ENCODE measurements around the gene GCNT2.
"Not testable (repeated sequence)": the region's sequence is repeated elsewhere in the genome, so short reads cannot be mapped to it uniquely, and the experiment has no call there.

The GCNT2 gene

DNA sequence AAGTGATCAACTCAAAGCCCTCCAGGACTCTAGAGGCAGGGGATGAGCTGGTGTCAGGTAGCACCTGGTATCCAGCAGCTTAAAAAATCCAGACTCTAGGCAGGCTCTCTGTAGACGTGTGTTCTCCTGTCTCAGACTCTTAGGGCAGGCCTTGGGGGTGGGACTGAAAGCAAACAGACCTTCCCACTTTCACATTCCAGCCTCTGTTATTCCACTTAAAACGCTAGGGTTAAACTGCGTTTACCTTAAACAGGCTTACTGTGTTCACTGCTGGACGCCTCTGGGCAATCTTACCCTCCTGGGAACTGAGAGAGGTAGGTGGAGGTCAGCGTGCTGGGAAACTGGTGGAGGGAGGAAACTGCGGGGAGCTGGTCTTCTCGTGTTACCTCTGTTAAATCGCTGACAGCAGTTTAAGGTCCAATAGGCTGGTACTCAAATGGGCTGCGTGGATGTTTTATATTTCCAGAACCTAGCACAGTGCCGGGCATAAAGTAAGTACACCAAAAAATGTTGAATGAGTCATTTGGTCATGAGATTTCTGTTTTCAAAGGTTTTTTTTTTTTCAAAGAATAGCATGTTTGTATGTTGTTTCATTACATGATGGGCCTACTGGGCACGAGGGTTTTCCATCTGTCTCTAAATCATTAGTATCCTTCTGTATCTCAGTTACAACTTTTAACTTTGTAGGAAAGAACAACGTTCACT, at the start of gene GCNT2:
Gene GCNT2, plus strand, starts transcription at position 248 of the 705 bp plus-strand sequence. CDS start 7,561 bp downstream, outside the sequence.
- DNase-seq (ENCODE audit: low read depth), result peak; percentile 66

GRCh38 chr6:10472634-10473033, 48.5 kb upstream of the GCNT2 start:
- DNase-seq (ENCODE audit: low read depth), result no peak

- DNase-seq (ENCODE audit: low read depth), result peak; percentile 71
These were observed 42.7 kb upstream of the GCNT2 start for GRCh38 chr6:10478187-10479040.

GRCh38 chr6:10479939-10480700, 41.0 kb upstream of the GCNT2 start:
- DNase-seq (ENCODE audit: low read depth), result no peak

GRCh38 chr6:10481101-10481500, 40.0 kb upstream of the GCNT2 start:
- peak; percentile 43 for DNase-seq (ENCODE audit: low read depth)

DNA sequence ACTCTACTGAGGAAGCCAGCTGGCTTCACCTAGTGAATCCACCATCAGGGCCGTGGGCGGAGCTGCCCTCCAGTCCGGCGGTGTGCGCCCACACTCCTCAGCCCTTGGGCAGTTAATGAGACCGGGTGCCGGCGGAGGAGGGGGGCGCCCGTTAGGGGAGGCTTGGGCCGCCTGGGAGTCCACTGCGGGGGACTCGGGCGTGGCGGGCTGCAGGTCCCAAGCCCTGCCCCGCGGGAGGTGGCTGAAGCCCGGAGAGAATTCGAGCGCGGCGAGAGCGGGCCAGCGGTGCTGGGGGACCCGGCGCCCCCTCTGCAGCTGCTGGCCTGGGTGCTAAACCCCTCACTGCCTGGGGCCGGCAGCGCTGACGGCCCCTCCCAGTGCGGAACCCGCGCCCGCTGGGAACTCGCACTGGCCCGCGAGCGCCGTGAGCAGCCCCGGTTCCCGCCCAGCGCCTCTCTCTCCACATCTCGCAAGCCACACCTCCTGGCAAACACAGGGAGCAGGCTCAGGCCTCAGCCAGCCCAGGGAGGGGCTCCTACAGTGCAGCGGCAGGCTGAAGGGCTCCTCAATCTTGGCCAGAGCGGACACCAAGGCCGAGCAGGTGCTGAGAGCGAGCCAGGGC, 38.4 kb upstream of the GCNT2 start:
- no peak for DNase-seq (ENCODE audit: low read depth)

DNA sequence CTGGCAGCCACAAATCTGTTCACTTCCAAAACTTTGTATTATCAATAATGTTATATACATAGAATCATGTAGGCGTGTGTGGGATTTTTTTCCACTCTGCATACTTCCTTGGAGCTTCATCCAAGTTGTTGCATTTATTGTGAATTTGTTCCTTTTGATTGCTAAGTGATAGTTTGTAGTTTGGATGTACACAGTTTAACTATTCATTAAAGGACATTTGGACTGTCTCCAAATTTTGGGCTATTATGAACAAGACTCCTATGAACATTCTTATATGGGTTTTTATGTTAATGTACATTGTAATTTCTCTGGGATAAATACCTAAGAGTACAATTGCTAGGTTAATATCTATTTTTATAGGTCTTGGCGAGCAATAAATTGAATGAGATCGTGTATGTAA, 36.2 kb upstream of the GCNT2 start:
- DNase-seq (ENCODE audit: low read depth), result no peak

DNA sequence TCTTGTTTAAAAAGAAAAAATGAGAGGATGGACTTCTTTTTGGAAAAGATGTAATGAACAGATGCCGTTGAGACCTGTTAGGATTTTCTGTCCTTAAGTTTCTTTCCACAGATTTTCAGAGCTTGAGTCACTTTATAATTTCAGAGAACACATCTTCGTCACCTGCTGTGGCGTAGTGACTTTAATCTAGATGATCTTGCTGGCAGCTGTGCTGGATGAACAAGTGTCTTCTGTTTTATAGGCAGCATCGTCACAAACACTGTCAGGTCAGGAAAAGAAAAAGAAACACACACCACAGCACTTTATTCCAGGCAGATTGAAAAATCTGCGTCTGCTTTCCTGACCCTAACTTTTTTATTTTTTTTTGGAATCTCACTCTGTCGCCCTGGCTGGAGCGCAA, 35.7 kb upstream of the GCNT2 start:
- DNase-seq (ENCODE audit: low read depth), result no peak

- no peak for DNase-seq (ENCODE audit: low read depth)
These were observed 34.9 kb upstream of the GCNT2 start for GRCh38 chr6:10486215-10486614.

GRCh38 chr6:10486944-10487588, 34.1 kb upstream of the GCNT2 start:
- DNase-seq (ENCODE audit: low read depth), result not testable (repeated sequence)

GRCh38 chr6:10487668-10488327, 33.4 kb upstream of the GCNT2 start:
- DNase-seq (ENCODE audit: low read depth), result no peak

GRCh38 chr6:10491463-10491862, 29.7 kb upstream of the GCNT2 start:
- DNase-seq (ENCODE audit: low read depth), result no peak

DNA sequence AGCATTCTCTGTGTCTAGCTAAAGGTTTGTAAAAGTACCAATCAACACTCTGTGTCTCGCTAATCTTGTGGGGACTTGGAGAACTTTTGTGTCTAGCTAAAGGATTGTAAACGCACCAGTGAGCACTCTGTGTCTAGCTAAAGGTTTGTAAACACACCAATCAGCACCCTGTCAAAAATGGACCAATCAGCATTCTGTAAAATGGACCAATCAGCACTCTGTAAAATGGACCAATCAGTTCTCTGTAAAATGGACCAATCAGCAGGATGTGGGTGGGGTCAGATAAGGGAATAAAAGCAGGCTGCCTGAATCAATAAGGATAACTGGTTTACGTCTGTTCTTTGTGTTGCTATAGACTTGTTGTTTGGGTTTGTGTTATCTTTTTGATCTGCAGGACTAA, 29.2 kb upstream of the GCNT2 start:
- not testable (repeated sequence) for DNase-seq (ENCODE audit: low read depth)

GRCh38 chr6:10495029-10495428, 26.1 kb upstream of the GCNT2 start:
- no peak for DNase-seq (ENCODE audit: low read depth)

DNA sequence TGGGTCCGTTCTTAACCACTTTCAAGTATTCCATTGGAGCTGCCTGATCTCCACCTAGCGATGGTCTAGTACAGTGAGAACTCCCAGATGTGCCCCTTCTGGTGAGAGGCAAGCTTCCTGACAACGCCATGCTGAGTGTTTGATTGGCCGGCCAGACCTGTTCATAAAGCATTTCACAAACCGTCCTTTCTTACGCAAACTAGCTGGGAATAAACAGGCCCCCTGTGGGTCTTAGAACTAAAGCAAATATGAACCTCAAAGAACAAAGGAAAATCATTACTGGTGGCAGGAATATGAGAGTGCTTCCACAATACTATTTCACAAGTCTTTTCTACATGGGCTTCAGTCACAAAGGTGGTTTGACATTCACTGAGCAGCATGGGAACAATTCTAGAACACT, 15.6 kb upstream of the GCNT2 start:
- DNase-seq (ENCODE audit: low read depth), result peak; percentile 23

DNA sequence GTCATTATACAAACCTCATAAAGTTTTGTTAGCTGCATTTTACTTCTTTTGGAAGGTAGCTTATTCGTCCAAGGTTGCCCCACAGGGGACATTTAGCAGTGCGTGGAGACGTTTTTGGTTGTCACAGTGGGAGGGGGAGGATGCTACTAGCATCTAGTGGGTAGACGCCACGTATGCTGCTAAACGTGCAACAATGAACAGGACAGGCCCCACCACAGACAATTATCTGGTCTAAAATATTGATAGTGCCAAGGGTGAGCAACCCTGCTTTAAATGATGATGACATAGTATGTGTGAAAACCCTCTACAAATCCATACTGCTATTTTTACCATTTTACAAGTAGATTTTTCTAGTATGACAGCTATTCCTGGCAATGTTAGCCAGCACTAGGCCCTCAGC, 13.9 kb upstream of the GCNT2 start:
- DNase-seq (ENCODE audit: low read depth), result no peak

GRCh38 chr6:10507715-10508114, 13.4 kb upstream of the GCNT2 start:
- DNase-seq (ENCODE audit: low read depth), result no peak

GRCh38 chr6:10510592-10511367, 10.4 kb upstream of the GCNT2 start:
- peak; percentile 79 for DNase-seq (ENCODE audit: low read depth)

- DNase-seq (ENCODE audit: low read depth), result peak; percentile 43
These were observed 9.7 kb upstream of the GCNT2 start for GRCh38 chr6:10511477-10511876.

DNA sequence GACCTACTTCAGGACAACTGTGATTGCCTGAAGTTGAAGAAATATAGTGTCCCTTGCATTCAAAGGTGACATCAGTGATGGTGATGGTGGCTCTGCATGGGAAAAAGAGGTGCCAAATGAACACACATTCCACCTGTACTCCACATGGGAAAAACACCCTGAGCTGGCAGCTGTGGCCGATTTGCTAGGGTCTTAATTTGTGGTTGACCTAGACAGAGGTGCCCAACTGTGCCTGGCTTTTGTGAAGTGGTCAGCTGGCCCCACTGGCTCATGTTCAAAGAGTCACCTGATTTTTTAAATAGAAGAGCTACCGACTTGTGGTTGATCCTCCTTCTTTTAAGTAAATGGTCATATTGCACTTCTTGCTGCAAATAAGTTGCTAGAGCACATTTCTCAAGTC, 7.6 kb upstream of the GCNT2 start:
- no peak for DNase-seq (ENCODE audit: low read depth)
